Right atrium auricular region (tissue), 2 donors: ENCODE data around the gene CFAP92. TPM values are rescaled to one million over a fixed set of nuclear protein-coding genes. Genes with fewer than 3 reads are reported as not detected.
A peak's percentile ranks its signal among the peaks of the same experiment; 100 is the strongest.

Experiments used
- DNase-seq: peaks from one replicate; pipeline ENCODE4 v3.0.0-alpha.2; 2019; ENCODE audit warnings: low spot score
- H3K27ac ChIP-seq, 2 donors: fragments of 200-600 bp; sonication (generic); 1 replicate in 1 of 2; 2 replicates in 1 of 2; pipeline ENCODE4 v1.5.1; 2016 to 2019
- H3K27me3 ChIP-seq, 2 donors: fragments of 200-600 bp; sonication (generic); one replicate each; pipeline versions ENCODE4 v1.5.1 to v1.6.0; 2017 to 2019
- H3K36me3 ChIP-seq: fragments of 200-600 bp; sonication (generic); one replicate; pipeline ENCODE4 v1.5.1; 2016
- H3K4me1 ChIP-seq, 2 donors: fragments of 200-600 bp; sonication (generic); one replicate each; pipeline versions ENCODE4 v1.5.1 to v1.6.0; 2017 to 2019
- H3K4me3 ChIP-seq, 2 donors: fragments of 200-600 bp; sonication (generic); 1 replicate in 1 of 2; 2 replicates in 1 of 2; pipeline ENCODE4 v1.5.1; 2017 to 2019; ENCODE audit warnings: mild to moderate bottlenecking in 1 of 2, moderate library complexity in 1 of 2
- H3K9me3 ChIP-seq, 2 donors: fragments of 200-600 bp; sonication (generic); one replicate each; pipeline ENCODE4 v1.5.1; 2019
- CTCF ChIP-seq, 2 donors: fragments of 200-600 bp; sonication (generic); IDR thresholded peaks; one replicate each; pipeline ENCODE4 v1.5.1; 2019; ENCODE audit warnings: antibody characterized with exemption in 2 of 2
- total RNA-seq, 2 donors: library from RNA; depleted of rRNA; stranded (reverse); fragments of >200 nt; gene quantifications; one replicate each; pipeline ENCODE4 v1.1.0, GENCODE V29; 2016

The CFAP92 gene
- total RNA-seq, 2 donors from 2014 or later = not detected

- no peaks in the 10 kb centered on the region for H3K9me3 ChIP-seq
- DNase-seq = peak; percentile 67
- peak overlapping the region; percentile 78 to 82 for H3K4me3 ChIP-seq
- H3K4me1 ChIP-seq = peaks cover 0 to 49% of the 10 kb centered on the region in 2 donors
- H3K27me3 ChIP-seq = no peaks in the 10 kb centered on the region
- H3K27ac ChIP-seq = peak overlapping the region; percentile 96 to 98
- H3K36me3 ChIP-seq = peaks cover 2% of the 10 kb centered on the region
- TF ChIP-seq CTCF (IDR thresholded peaks at IDR 0.05) = no peak
Observed at GRCh38 chr3:128878556-128879124, 115.2 kb downstream of the CFAP92 start.

GRCh38 chr3:128878011-128878457, 115.8 kb downstream of the CFAP92 start:
- H3K9me3 ChIP-seq = no peaks in the 10 kb centered on the region
- TF ChIP-seq CTCF (IDR thresholded peaks at IDR 0.05) = no peak
- DNase-seq = no peak
- peak overlapping the region in 1 of 2 donors; percentile 82 for H3K4me3 ChIP-seq
- H3K4me1 ChIP-seq = peaks cover 0 to 49% of the 10 kb centered on the region in 2 donors
- H3K36me3 ChIP-seq = no peaks in the 10 kb centered on the region
- H3K27me3 ChIP-seq = no peaks in the 10 kb centered on the region
- H3K27ac ChIP-seq = peak overlapping the region; percentile 96 to 98

- Histone ChIP-seq H3K4me3 (no peak overlapping the region), H3K27ac (peak overlapping the region in 1 of 2 donors; percentile 59), H3K36me3 (no peaks in the 10 kb centered on the region), H3K9me3 (no peaks in the 10 kb centered on the region), H3K27me3 (no peaks in the 10 kb centered on the region), H3K4me1 (peaks cover 0 to 30% of the 10 kb centered on the region in 2 donors)
- DNase-seq = no peak
- TF ChIP-seq CTCF (IDR thresholded peaks at IDR 0.05) = peak in 1 of 2 donors; percentile 56
Observed at GRCh38 chr3:128875556-128876120, 118.2 kb downstream of the CFAP92 start.

GRCh38 chr3:128874481-128875180, 119.2 kb downstream of the CFAP92 start:
- Histone ChIP-seq H3K27me3 (no peaks in the 10 kb centered on the region), H3K4me3 (no peak overlapping the region), H3K27ac (peak overlapping the region; percentile 18 to 59), H3K36me3 (no peaks in the 10 kb centered on the region), H3K9me3 (no peaks in the 10 kb centered on the region), H3K4me1 (peaks cover 0 to 20% of the 10 kb centered on the region in 2 donors)
- TF ChIP-seq CTCF (IDR thresholded peaks at IDR 0.05) = no peak
- no peak for DNase-seq

GRCh38 chr3:128873244-128874022, 120.4 kb downstream of the CFAP92 start:
- Histone ChIP-seq H3K4me3 (no peak overlapping the region), H3K27ac (peak overlapping the region in 1 of 2 donors; percentile 59)
- no peak for TF ChIP-seq CTCF (IDR thresholded peaks at IDR 0.05)

More at GRCh38 chr3:128873244-128874022, 120.4 kb downstream of the CFAP92 start:
- H3K9me3 ChIP-seq = no peaks in the 10 kb centered on the region
- peaks cover 0 to 17% of the 10 kb centered on the region in 2 donors for H3K4me1 ChIP-seq
- no peak for DNase-seq
- no peaks in the 10 kb centered on the region for H3K36me3 ChIP-seq
- no peaks in the 10 kb centered on the region for H3K27me3 ChIP-seq
